Loucy (cell line): ENCODE measurements around the gene KIFC3.

Source experiments
- CTCF ChIP-seq: fragments of 200-600 bp; sonication (generic); conservative IDR thresholded peaks from 2 replicates; pipeline ENCODE4 v1.5.1; 2014; ENCODE audit warnings: mild to moderate bottlenecking, antibody characterized with exemption, low read length
- EZH2phosphoT487 ChIP-seq: fragments of 200-600 bp; IDR thresholded peaks from 2 replicates; pipeline ENCODE4 v1.6.1; 2018; ENCODE audit warnings: antibody characterized with exemption, mild to moderate bottlenecking, moderate library complexity, borderline replicate concordance

DNA sequence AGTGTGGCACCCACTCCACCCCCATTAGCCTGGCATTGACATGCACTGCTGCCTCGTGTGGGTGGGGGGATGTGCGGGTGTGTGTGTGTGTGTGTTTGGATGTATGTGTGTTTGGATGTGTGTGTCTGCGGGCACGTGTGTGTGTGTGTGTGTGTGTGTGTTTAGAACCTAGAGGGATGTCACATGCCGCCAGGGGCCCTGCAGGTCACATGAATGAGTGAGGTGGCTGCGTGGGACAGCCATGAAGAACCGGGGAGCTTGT lies 57.7 kb downstream of the KIFC3 start:
- TF ChIP-seq CTCF (no peak), EZH2phosphoT487 (no peak)
